ENCODE results near the gene GATA1.

- TF ChIP-seq CTCF (IDR thresholded peaks at IDR 0.05) (no peak), POLR2A (IDR thresholded peaks at IDR 0.05) (no peak)
These were observed 11.9 kb downstream of the GATA1 start for GRCh38 chrX:48798318-48798717.
